Osteocyte (in vitro differentiated cells): Measurements from ENCODE around the gene NT5C1A. TPM values are rescaled to one million over a fixed set of nuclear protein-coding genes. Genes with fewer than 3 reads are reported as not detected.

ENCODE experiments used
- DNase-seq: peaks from one replicate; pipeline ENCODE4 v3.0.0; 2021; ENCODE audit warnings: mixed read lengths; ENCODE audit not compliant: unreplicated experiment; ENCODE audit errors: extremely low spot score
- H3K27ac Mint-ChIP-seq: one replicate; pipeline ENCODE4 v1.8.0; 2021; ENCODE audit warnings: mild to moderate bottlenecking, mixed read lengths; ENCODE audit not compliant: unreplicated experiment
- H3K27me3 Mint-ChIP-seq: one replicate; pipeline ENCODE4 v1.8.0; 2021; ENCODE audit warnings: mixed read lengths; ENCODE audit not compliant: unreplicated experiment
- H3K36me3 Mint-ChIP-seq: one replicate; pipeline ENCODE4 v1.8.0; 2021; ENCODE audit warnings: mixed read lengths; ENCODE audit not compliant: unreplicated experiment
- H3K4me1 Mint-ChIP-seq: one replicate; pipeline ENCODE4 v1.8.0; 2021; ENCODE audit warnings: mixed read lengths; ENCODE audit not compliant: unreplicated experiment
- H3K4me3 Mint-ChIP-seq: one replicate; pipeline ENCODE4 v1.8.0; 2021; ENCODE audit warnings: mild to moderate bottlenecking, moderate library complexity, mixed read lengths; ENCODE audit not compliant: unreplicated experiment
- H3K9me3 Mint-ChIP-seq: one replicate; pipeline ENCODE4 v1.8.0; 2021; ENCODE audit warnings: mixed read lengths; ENCODE audit not compliant: unreplicated experiment
- CTCF ChIP-seq: fragments of 200-600 bp; sonication (generic); IDR thresholded peaks from 2 replicates; pipeline ENCODE4 v1.5.0; 2021; ENCODE audit warnings: antibody characterized with exemption, mild to moderate bottlenecking, moderate library complexity
- total RNA-seq: library from RNA; stranded (reverse); gene quantifications from 2 replicates; pipeline ENCODE4 v1.2.1, GENCODE V29; 2021

NT5C1A gene
- total RNA-seq, 1 donor from 2014 or later = not detected

GRCh38 chr1:39711966-39712340 is 40.0 kb upstream of the NT5C1A start:
- H3K36me3 Mint-ChIP-seq = no peaks in the 10 kb centered on the region
- H3K4me1 Mint-ChIP-seq = no peaks in the 10 kb centered on the region
- peaks cover 50% of the 10 kb centered on the region for H3K27me3 Mint-ChIP-seq
- peak; percentile 27 for DNase-seq
- no peak overlapping the region for H3K27ac Mint-ChIP-seq
- no peak for TF ChIP-seq CTCF
- H3K9me3 Mint-ChIP-seq = no peaks in the 10 kb centered on the region
- H3K4me3 Mint-ChIP-seq = no peak overlapping the region

- TF ChIP-seq CTCF = no peak
- Mint-ChIP-seq H3K27ac (no peak overlapping the region), H3K4me3 (no peak overlapping the region), H3K4me1 (no peaks in the 10 kb centered on the region), H3K9me3 (no peaks in the 10 kb centered on the region), H3K27me3 (peaks cover 48% of the 10 kb centered on the region), H3K36me3 (no peaks in the 10 kb centered on the region)
- DNase-seq = peak; percentile 54
Observed at GRCh38 chr1:39711104-39711965, 39.4 kb upstream of the NT5C1A start.

- Mint-ChIP-seq H3K27me3 (peaks cover 41% of the 10 kb centered on the region), H3K4me1 (no peaks in the 10 kb centered on the region), H3K27ac (no peak overlapping the region), H3K4me3 (no peak overlapping the region), H3K36me3 (no peaks in the 10 kb centered on the region), H3K9me3 (no peaks in the 10 kb centered on the region)
- no peak for TF ChIP-seq CTCF
- no peak for DNase-seq
Observed at GRCh38 chr1:39707506-39707905, 35.6 kb upstream of the NT5C1A start.

GRCh38 chr1:39704757-39705156 is 32.9 kb upstream of the NT5C1A start:
- Mint-ChIP-seq H3K36me3 (no peaks in the 10 kb centered on the region), H3K9me3 (no peaks in the 10 kb centered on the region), H3K4me1 (no peaks in the 10 kb centered on the region), H3K4me3 (no peak overlapping the region), H3K27ac (no peak overlapping the region), H3K27me3 (peaks cover 57% of the 10 kb centered on the region)
- no peak for DNase-seq
- no peak for TF ChIP-seq CTCF

- H3K4me3 Mint-ChIP-seq = no peak overlapping the region
- H3K4me1 Mint-ChIP-seq = no peaks in the 10 kb centered on the region
- peak; percentile 76 for DNase-seq
- no peak overlapping the region for H3K27ac Mint-ChIP-seq
- TF ChIP-seq CTCF = no peak
- peaks cover 62% of the 10 kb centered on the region for H3K27me3 Mint-ChIP-seq
- no peaks in the 10 kb centered on the region for H3K9me3 Mint-ChIP-seq
- H3K36me3 Mint-ChIP-seq = no peaks in the 10 kb centered on the region
Observed at GRCh38 chr1:39701049-39701439, 29.1 kb upstream of the NT5C1A start.
